Liver (tissue), 3 donors: ENCODE measurements around the gene CASQ1.

Source experiments
- CTCF ChIP-seq: fragments of 150-350 bp; IDR thresholded peaks from 2 replicates; pipeline ENCODE4 v1.5.1; 2017; ENCODE audit warnings: improper control_type of control experiment, low read depth, low read length; ENCODE audit not compliant: missing input control
- EGR1 ChIP-seq, 2 donors: IDR thresholded peaks; 2 replicates each; pipeline ENCODE4 v1.6.1; 2016 to 2018; ENCODE audit warnings: antibody characterized with exemption in 2 of 2, low read depth in 2 of 2
- MAX ChIP-seq: IDR thresholded peaks from 2 replicates; pipeline ENCODE4 v1.6.1; 2016; ENCODE audit warnings: antibody characterized with exemption
- NR2F2 ChIP-seq: IDR thresholded peaks from 2 replicates; pipeline ENCODE4 v1.6.1; 2016; ENCODE audit warnings: antibody characterized with exemption
- RAD21 ChIP-seq, 2 donors: IDR thresholded peaks; 2 replicates each; pipeline ENCODE4 v1.6.1; 2016; ENCODE audit warnings: antibody characterized with exemption in 2 of 2, mild to moderate bottlenecking in 2 of 2
- REST ChIP-seq: IDR thresholded peaks from 2 replicates; pipeline ENCODE4 v1.6.1; 2016; ENCODE audit warnings: antibody characterized with exemption, mild to moderate bottlenecking
- SP1 ChIP-seq: IDR thresholded peaks from 2 replicates; pipeline ENCODE4 v1.6.1; 2018; ENCODE audit warnings: antibody characterized with exemption, mild to moderate bottlenecking
- ZBTB33 ChIP-seq: IDR thresholded peaks from 2 replicates; pipeline ENCODE4 v1.6.1; 2016; ENCODE audit warnings: antibody characterized with exemption
- donor health status: healthy.
- donor health status: healthy.

GRCh38 chr1:160193832-160194736 lies 3.7 kb downstream of the CASQ1 start:
- TF ChIP-seq CTCF (no peak), EGR1 (IDR thresholded peaks at IDR 0.05; ENCODE audit: low read depth in 2 of 2) (no peak), NR2F2 (no peak), MAX (no peak), ZBTB33 (no peak), REST (no peak), RAD21 (IDR thresholded peaks at IDR 0.05) (no peak), SP1 (no peak)
